NT2/D1 (cell line): ENCODE data around the gene DLG4.

Experiments
- DNase-seq: peaks from one replicate; pipeline ENCODE4 v3.0.0-alpha.2; 2011; ENCODE audit warnings: low read depth, low spot score
- H3K27me3 ChIP-seq: 2 replicates; pipeline ENCODE4 v1.6.0; 2011; ENCODE audit warnings: mild to moderate bottlenecking; ENCODE audit not compliant: insufficient read length, insufficient read depth
- H3K36me3 ChIP-seq: 2 replicates; pipeline ENCODE4 v1.6.1; 2011; ENCODE audit warnings: mild to moderate bottlenecking, low read length, mixed read lengths; ENCODE audit not compliant: insufficient read depth, insufficient read length
- H3K4me1 ChIP-seq: 2 replicates; pipeline ENCODE4 v1.5.1; 2011; ENCODE audit not compliant: insufficient read depth, insufficient read length
- H3K4me3 ChIP-seq: 2 replicates; pipeline ENCODE4 v1.5.1; 2011; ENCODE audit warnings: low read depth; ENCODE audit not compliant: insufficient read length
- H3K9ac ChIP-seq: 2 replicates; pipeline ENCODE4 v1.6.0; 2011; ENCODE audit warnings: low read depth; ENCODE audit not compliant: insufficient read length
- H3K9me3 ChIP-seq: 2 replicates; pipeline ENCODE4 v1.5.1; 2011; ENCODE audit warnings: mild to moderate bottlenecking, low read length; ENCODE audit not compliant: insufficient read depth
- SUZ12 ChIP-seq: IDR thresholded peaks from 2 replicates; pipeline ENCODE4 v1.6.1; 2011; ENCODE audit not compliant: insufficient read length, insufficient read depth; ENCODE audit errors: extremely low read depth
- YY1 ChIP-seq: IDR thresholded peaks from 2 replicates; pipeline ENCODE4 v1.6.1; 2011; ENCODE audit not compliant: insufficient read length, insufficient read depth
- ZNF274 ChIP-seq: IDR thresholded peaks from 2 replicates; pipeline ENCODE4 v1.6.1; 2011; ENCODE audit warnings: mild to moderate bottlenecking, low read depth, low read length

DLG4 gene

GRCh38 chr17:7156342-7156940 is 63.2 kb downstream of the DLG4 start:
- Histone ChIP-seq H3K4me1 (no peaks in the 10 kb centered on the region), H3K27me3 (no peaks in the 10 kb centered on the region), H3K36me3 (no peaks in the 10 kb centered on the region), H3K4me3 (no peak overlapping the region), H3K9ac (no peak overlapping the region), H3K9me3 (no peaks in the 10 kb centered on the region)
- DNase-seq: no peak
- TF ChIP-seq SUZ12 (no peak), ZNF274 (no peak), YY1 (no peak)

GRCh38 chr17:7147772-7148171 is 71.9 kb downstream of the DLG4 start:
- H3K36me3 ChIP-seq: no peaks in the 10 kb centered on the region
- H3K27me3 ChIP-seq: no peaks in the 10 kb centered on the region
- H3K9ac ChIP-seq: no peak overlapping the region
- H3K4me3 ChIP-seq: no peak overlapping the region
- no peak for TF ChIP-seq SUZ12
- no peak for TF ChIP-seq YY1
- TF ChIP-seq ZNF274: no peak
- DNase-seq: no peak
- no peaks in the 10 kb centered on the region for H3K9me3 ChIP-seq
- H3K4me1 ChIP-seq: no peaks in the 10 kb centered on the region

- DNase-seq: no peak
- no peaks in the 10 kb centered on the region for H3K27me3 ChIP-seq
- TF ChIP-seq SUZ12 (no peak), ZNF274 (no peak), YY1 (no peak)
- no peaks in the 10 kb centered on the region for H3K4me1 ChIP-seq
- no peak overlapping the region for H3K9ac ChIP-seq
- no peak overlapping the region for H3K4me3 ChIP-seq
- no peaks in the 10 kb centered on the region for H3K9me3 ChIP-seq
- H3K36me3 ChIP-seq: no peaks in the 10 kb centered on the region
These were observed 73.5 kb downstream of the DLG4 start for GRCh38 chr17:7146115-7146514.

GRCh38 chr17:7144213-7144612 is 75.4 kb downstream of the DLG4 start:
- DNase-seq: no peak
- Histone ChIP-seq H3K36me3 (no peaks in the 10 kb centered on the region), H3K9ac (no peak overlapping the region), H3K27me3 (no peaks in the 10 kb centered on the region), H3K4me3 (no peak overlapping the region), H3K9me3 (no peaks in the 10 kb centered on the region), H3K4me1 (peaks cover 2% of the 10 kb centered on the region)
- TF ChIP-seq SUZ12 (no peak), ZNF274 (no peak), YY1 (no peak)

DNA sequence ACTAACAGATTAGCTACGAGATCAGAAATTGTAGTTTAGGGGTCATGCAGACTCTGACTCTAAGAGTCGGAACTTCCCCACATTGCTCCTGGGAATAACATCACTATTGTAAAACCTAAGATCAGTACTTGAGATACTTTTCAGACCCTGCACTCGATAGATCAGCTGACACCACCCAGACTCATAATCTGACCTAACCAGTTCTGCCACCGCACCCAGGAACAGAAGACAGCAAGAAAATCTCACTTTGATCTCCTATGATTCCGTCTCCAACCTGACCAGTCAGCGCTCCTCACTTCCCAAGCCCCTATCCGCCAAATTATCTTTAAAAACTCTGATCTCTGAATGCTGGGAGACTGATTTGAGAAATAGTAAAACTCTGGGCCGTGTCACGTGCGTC is 77.8 kb downstream of the DLG4 start:
- Histone ChIP-seq H3K27me3 (no peaks in the 10 kb centered on the region), H3K4me1 (peaks cover 5% of the 10 kb centered on the region), H3K4me3 (no peak overlapping the region), H3K9me3 (no peaks in the 10 kb centered on the region), H3K9ac (no peak overlapping the region), H3K36me3 (no peaks in the 10 kb centered on the region)
- DNase-seq: no peak
- TF ChIP-seq YY1 (no peak), SUZ12 (no peak), ZNF274 (no peak)

DNA sequence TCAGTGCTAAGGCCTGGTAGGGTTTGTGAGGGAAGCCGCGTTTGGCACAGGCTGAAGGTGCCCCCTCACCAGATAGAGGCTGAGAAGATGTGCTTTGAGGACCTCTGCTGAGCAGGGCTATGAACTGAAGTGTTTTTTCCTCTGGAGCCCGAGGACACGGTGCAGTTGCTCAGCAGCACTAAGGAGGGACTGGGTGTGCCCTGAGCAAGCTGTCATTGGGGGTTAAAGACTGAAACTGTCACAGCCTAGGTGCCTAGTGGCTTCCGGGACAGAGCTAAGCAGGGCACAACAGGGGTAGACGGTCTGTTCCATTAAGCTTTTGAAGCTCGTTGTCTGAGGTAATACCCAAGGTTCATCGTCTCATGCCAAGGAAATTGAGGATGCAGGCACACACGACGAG is 80.2 kb downstream of the DLG4 start:
- H3K4me3 ChIP-seq: no peak overlapping the region
- no peak for DNase-seq
- TF ChIP-seq YY1 (no peak), ZNF274 (no peak), SUZ12 (no peak)
- H3K4me1 ChIP-seq: peaks cover 5% of the 10 kb centered on the region
- H3K36me3 ChIP-seq: no peaks in the 10 kb centered on the region
- no peaks in the 10 kb centered on the region for H3K27me3 ChIP-seq
- no peaks in the 10 kb centered on the region for H3K9me3 ChIP-seq
- H3K9ac ChIP-seq: no peak overlapping the region

DNA sequence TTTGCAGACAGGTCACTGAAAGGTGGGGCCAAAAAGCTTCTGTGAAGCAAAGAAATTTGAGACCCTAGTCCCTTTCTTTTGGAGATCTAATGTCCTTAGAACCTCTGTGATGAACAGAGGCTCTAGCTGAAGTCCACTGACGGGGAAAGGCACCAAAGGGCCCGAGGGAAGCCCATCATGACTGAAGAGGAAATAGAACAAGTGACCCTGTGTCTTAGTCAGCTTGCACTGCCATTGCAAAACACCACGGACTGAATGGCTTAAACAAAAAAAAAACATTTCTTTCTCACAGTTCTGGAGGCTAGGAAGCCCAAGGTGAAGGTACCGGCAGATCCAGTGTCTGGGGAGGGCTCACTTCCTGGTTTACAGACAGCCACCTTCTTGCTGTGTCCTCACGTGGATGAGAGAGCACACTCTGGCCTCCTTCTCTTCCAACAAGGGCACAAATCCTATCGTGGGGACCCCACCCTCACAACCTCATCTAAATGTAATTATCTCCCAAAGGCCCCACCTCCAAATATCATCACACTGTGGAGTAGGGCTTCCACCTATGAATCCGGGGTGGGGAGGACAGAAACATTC is 80.7 kb downstream of the DLG4 start:
- Histone ChIP-seq H3K4me3 (no peak overlapping the region), H3K9me3 (no peaks in the 10 kb centered on the region), H3K27me3 (peaks cover 2% of the 10 kb centered on the region), H3K4me1 (peaks cover 5% of the 10 kb centered on the region), H3K9ac (no peak overlapping the region), H3K36me3 (no peaks in the 10 kb centered on the region)
- DNase-seq: no peak
- TF ChIP-seq SUZ12 (no peak), YY1 (no peak), ZNF274 (no peak)
